Kidney (tissue), 14 donors: ENCODE measurements around the gene RASL12. TPM values are rescaled to one million over a fixed set of nuclear protein-coding genes. Genes with fewer than 3 reads are reported as not detected.
A peak's percentile ranks its signal among the peaks of the same experiment; 100 is the strongest.

Experiments used
- DNase-seq, 5 donors: peaks; one replicate each; pipeline ENCODE4 v3.0.0-alpha.2; 2013 to 2020
- FAIRE-seq: peaks from 2 replicates; lab custom pipeline; 2012; peaks lifted over from hg19 to GRCh38; lab: Jason Lieb, UNC
- H3K27ac ChIP-seq, 2 donors: one replicate each; pipeline ENCODE4 v1.7.0; 2013; ENCODE audit warnings: low read depth in 2 of 2, low read length in 2 of 2, inconsistent platforms in 1 of 2
- H3K27me3 ChIP-seq: one replicate; pipeline ENCODE4 v1.7.1; 2013; ENCODE audit warnings: low read length, inconsistent platforms; ENCODE audit not compliant: control insufficient read depth, insufficient read depth
- H3K36me3 ChIP-seq, 3 donors: one replicate each; pipeline versions ENCODE4 v1.7.0 to v1.7.1; 2013; ENCODE audit warnings: low read length in 3 of 3, control low read depth in 1 of 3, inconsistent platforms in 1 of 3; ENCODE audit not compliant: insufficient read depth in 3 of 3, control insufficient read depth in 2 of 3
- H3K4me1 ChIP-seq, 3 donors: one replicate each; pipeline versions ENCODE4 v1.7.0 to v1.7.1; 2013; ENCODE audit warnings: low read length in 3 of 3, inconsistent platforms in 1 of 3, low read depth in 1 of 3; ENCODE audit not compliant: control insufficient read depth in 2 of 3, insufficient read depth in 2 of 3
- H3K4me3 ChIP-seq, 3 donors: one replicate each; pipeline versions ENCODE4 v1.7.0 to v1.8.1; 2013; ENCODE audit warnings: low read length in 3 of 3, control low read depth in 1 of 3, inconsistent platforms in 1 of 3
- H3K9ac ChIP-seq, 3 donors: one replicate each; pipeline versions ENCODE4 v1.7.0 to v1.7.1; 2013; ENCODE audit warnings: low read length in 3 of 3, control low read depth in 1 of 3, inconsistent platforms in 1 of 3
- H3K9me3 ChIP-seq, 3 donors: one replicate each; pipeline versions ENCODE4 v1.7.0 to v1.7.1; 2013; ENCODE audit warnings: low read length in 3 of 3, control low read depth in 1 of 3, inconsistent platforms in 1 of 3; ENCODE audit not compliant: control insufficient read depth in 2 of 3, insufficient read depth in 1 of 3
- intact Hi-C: fragments of 100-400 bp; cut with DNase I; formaldehyde crosslinking; loops from one replicate; pipeline ENCODE4 v1.11.1; 2022
- polyA plus RNA-seq: library from polyadenylated mRNA; stranded (reverse); fragments of 350-450 nt; fragmentation: Illumina TruSeq; extraction: RNeasy Lipid Tissue Mini Kit (QIAGEN cat#74804); gene quantifications from one replicate; pipeline ENCODE4 v1.2.3, GENCODE V29; 2014; ENCODE audit warnings: low read depth, low replicate concordance; ENCODE audit not compliant: insufficient read depth
- total RNA-seq: library from RNA; stranded (reverse); fragmentation: NEBNext Ultra II Directional; extraction: Animal tissue kit (Norgen Biotek cat#: 25700); gene quantifications from one replicate; pipeline ENCODE4 v1.2.1, GENCODE V29; 2021
- TF ChIP-seq, protein P1 (sequence below): IDR thresholded peaks from 3 replicates; pipeline ENCODE4 v1.5.1; 2012; ENCODE audit warnings: mild to moderate bottlenecking, moderate library complexity, borderline replicate concordance; ENCODE audit not compliant: insufficient read depth; ENCODE audit errors: extremely low read depth
- donor health status: control.
- donor health status: control.
- donor health status: control.
- donor health status: control.
- donor health status: control.
- donor health status: DM: yes; HTN: yes; CAD: no.
- donor health status: Normal renal cell carcinoma (clear cell type).

The RASL12 gene
- total and polyA plus RNA-seq, 2 donors from 2014 or later: 6.7 to 7.6 TPM

DNA sequence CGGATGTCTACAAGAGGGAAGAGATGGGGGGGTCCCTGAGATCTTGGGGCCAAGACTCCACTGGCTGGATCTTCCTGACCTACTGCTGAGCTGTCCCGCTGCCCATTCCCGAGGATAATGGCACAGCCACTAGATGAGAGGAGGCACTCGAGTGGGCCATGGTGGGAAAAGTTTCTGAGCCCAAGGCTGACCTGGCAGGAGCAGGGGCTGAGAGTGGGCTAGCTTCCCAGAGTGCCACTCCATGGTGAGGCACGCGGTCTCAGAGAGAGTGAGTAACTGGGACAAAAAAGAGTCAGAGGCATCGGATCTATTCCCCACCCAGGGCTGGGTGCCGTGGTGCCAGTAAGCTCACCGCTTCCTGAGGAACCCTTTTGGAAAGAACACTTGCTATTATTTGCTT is 11.7 kb downstream of the RASL12 start:
- intact Hi-C loops: no loop called here
- Histone ChIP-seq H3K27me3 (no peaks in the 10 kb centered on the region), H3K9me3 (no peaks in the 10 kb centered on the region), H3K4me3 (no peak overlapping the region), H3K36me3 (no peaks in the 10 kb centered on the region), H3K9ac (no peak overlapping the region), H3K27ac (no peak overlapping the region), H3K4me1 (peaks cover 0 to 12% (median 4%) of the 10 kb centered on the region in 3 donors)
- TF ChIP-seq, protein P1, sequence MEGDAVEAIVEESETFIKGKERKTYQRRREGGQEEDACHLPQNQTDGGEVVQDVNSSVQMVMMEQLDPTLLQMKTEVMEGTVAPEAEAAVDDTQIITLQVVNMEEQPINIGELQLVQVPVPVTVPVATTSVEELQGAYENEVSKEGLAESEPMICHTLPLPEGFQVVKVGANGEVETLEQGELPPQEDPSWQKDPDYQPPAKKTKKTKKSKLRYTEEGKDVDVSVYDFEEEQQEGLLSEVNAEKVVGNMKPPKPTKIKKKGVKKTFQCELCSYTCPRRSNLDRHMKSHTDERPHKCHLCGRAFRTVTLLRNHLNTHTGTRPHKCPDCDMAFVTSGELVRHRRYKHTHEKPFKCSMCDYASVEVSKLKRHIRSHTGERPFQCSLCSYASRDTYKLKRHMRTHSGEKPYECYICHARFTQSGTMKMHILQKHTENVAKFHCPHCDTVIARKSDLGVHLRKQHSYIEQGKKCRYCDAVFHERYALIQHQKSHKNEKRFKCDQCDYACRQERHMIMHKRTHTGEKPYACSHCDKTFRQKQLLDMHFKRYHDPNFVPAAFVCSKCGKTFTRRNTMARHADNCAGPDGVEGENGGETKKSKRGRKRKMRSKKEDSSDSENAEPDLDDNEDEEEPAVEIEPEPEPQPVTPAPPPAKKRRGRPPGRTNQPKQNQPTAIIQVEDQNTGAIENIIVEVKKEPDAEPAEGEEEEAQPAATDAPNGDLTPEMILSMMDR: no peak
- FAIRE-seq (no peak), DNase-seq (no peak)

DNA sequence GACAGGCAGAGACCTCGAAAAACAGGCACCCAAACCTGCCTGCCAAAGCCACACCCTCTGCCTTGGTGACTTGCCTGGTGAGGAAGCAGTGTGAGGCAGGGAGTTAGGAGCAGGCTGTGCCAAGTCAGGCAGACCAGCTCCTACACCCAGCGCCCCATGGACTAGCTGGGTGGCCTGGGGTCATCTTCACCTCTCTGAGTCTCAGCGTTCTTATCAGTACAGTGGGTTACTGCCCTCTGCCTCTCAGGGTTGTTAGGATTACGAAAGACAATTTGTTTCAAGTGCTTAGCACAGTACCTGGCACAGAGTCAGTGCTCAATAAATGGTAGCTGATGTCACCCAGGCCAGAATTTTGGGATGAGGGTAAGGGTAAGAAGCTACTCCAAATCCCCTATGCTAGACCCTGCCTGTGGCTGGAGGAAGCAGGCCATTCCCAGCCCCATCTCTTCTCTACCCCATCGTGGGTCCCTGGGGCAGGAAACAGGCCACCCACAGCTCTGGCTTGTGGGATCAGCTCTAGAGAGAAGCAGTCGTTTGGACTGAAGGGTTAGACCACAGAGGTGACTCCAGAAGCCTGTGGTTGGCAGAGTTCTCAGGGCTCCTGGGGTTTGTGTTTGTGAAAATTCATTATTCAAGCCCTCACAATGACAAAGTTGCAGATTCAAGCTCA is 12.5 kb downstream of the RASL12 start:
- Histone ChIP-seq H3K27ac (no peak overlapping the region), H3K9me3 (no peaks in the 10 kb centered on the region), H3K4me1 (peaks cover 0 to 12% (median 4%) of the 10 kb centered on the region in 3 donors), H3K36me3 (no peaks in the 10 kb centered on the region), H3K4me3 (no peak overlapping the region), H3K27me3 (no peaks in the 10 kb centered on the region), H3K9ac (no peak overlapping the region)
- intact Hi-C loops: no loop called here
- FAIRE-seq: no peak
- TF ChIP-seq, protein P1: no peak
- DNase-seq: no peak

DNA sequence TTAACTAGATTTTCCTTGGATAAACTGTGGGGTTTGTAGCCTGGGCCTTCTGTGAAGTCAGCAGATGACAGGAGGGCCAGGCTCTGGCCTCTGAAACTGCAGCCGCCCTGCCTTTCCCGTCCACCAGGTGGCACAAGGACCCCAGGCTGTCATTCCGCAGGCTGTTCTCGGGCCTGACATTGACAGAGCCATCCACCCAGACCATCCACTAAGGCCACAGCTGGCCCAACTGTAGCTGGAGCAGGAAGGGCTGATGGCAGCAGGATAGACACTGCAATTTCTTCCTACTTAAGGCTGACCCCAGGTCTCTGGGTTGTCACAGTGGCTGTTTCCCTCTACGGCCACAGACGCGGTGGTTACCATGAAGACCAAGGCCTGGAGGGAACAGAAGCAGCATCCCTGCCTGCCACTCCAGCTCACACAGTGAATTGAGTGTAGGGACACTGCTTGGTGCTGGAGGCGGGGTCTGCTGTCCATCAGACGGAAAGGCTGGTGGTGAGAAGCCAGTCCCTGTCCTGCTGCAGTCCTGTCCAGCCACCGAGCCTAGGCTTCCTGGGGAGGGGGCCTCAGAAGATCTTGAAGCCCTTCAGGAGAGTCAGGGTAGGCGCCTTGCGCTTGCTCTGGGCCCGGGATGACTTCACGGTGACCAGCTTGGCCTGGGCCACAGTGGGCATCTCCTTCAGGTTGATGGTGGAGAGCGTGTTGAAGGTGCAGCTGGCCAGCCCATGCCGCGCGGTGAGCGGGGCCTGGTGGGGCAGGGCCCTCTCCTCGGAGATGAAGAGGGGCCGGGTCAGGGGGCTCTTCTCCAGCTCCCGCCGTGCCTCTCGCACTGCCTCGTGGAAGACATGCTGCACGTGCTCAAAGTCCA is 13.2 kb downstream of the RASL12 start:
- FAIRE-seq (no peak), DNase-seq (peak; percentile 81 to 87 (median 84))
- Histone ChIP-seq H3K9me3 (no peaks in the 10 kb centered on the region), H3K36me3 (no peaks in the 10 kb centered on the region), H3K4me1 (peaks cover 0 to 14% (median 4%) of the 10 kb centered on the region in 3 donors), H3K27ac (no peak overlapping the region), H3K27me3 (no peaks in the 10 kb centered on the region), H3K9ac (no peak overlapping the region), H3K4me3 (no peak overlapping the region)
- TF ChIP-seq, protein P1: peak; percentile 94
- intact Hi-C loops: no loop called here
